ENCODE data around the gene ZNF169.
"Not testable (repeated sequence)": the region's sequence is repeated elsewhere in the genome, so short reads cannot be mapped to it uniquely, and the experiment has no call there.

The ZNF169 gene

GRCh38 chr9:94341703-94342102 is 82.6 kb downstream of the ZNF169 start:
- DNase-seq (ENCODE audit: low read depth in 2 of 2, low spot score in 1 of 2) = not testable (repeated sequence)

GRCh38 chr9:94347451-94347850 is 88.4 kb downstream of the ZNF169 start:
- DNase-seq (ENCODE audit: low read depth in 2 of 2, low spot score in 1 of 2) = not testable (repeated sequence)

GRCh38 chr9:94348754-94349153 is 89.7 kb downstream of the ZNF169 start:
- DNase-seq (ENCODE audit: low read depth in 2 of 2, low spot score in 1 of 2) = not testable (repeated sequence)

All from stimulated activated CD8-positive, alpha-beta memory T cell treated with anti-CD3 and anti-CD28 coated beads, Interleukin-4, amount 100 ng/mL, for 4 hours (primary cell).